ENCODE measurements around the gene POLE. TPM values are rescaled to one million over a fixed set of nuclear protein-coding genes. Genes with fewer than 3 reads are reported as not detected.

POLE gene
- total RNA-seq, 1 experiment from 2014 or later: 167 TPM

DNA sequence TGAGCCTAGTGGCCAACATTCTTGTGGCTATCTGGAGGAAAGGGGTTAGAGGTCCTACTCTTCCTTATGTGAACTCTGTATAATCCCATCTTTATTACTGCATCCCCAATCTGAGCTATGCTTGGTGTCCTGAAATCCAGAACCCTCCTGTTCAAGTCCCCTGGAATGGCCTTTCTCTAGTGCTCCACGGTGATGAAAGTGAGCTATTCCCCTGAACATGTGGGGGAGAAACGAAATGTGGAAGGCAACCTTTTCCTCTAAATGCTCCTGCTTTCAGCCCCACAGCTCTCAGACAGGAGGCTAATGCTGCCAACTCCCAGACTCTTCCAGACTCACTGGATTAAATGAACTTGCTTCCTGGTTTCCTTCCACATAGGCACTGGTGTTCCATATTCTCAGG lies 21.0 kb upstream of the POLE start:
- peaks cover 5% of the 10 kb centered on the region for H3K4me1 Mint-ChIP-seq (ENCODE audit: low read depth, unreplicated experiment)
- H3K27me3 Mint-ChIP-seq (ENCODE audit: insufficient read depth, unreplicated experiment): no peaks in the 10 kb centered on the region
- DNase-seq: no peak
- H3K9me3 Mint-ChIP-seq (ENCODE audit: unreplicated experiment): no peaks in the 10 kb centered on the region
- no peaks in the 10 kb centered on the region for H3K27me3 ChIP-seq (replicated peaks; ENCODE audit: control insufficient read depth, insufficient read depth, low read length)
- peak overlapping the region; percentile 48 for H3K27ac Mint-ChIP-seq (ENCODE audit: unreplicated experiment)
- intact Hi-C loops (cut with micrococcal nuclease; ENCODE audit: unreplicated experiment): no loop called here
- no TSS peak for BruUV-seq (replicated peaks)
- ChIA-PET POLR2A (no interaction called here), CTCF (interaction anchor here (0.6 kb wide), 1 partner anchor 47 kb away, joined by 3 read pairs; no protein-coding TSS in a partner anchor)
- H3K36me3 ChIP-seq (ENCODE audit: control insufficient read depth, insufficient read depth, low read length): no peaks in the 10 kb centered on the region; the same call in 1 of the 2 replicates
- H3K4me3 ChIP-seq (ENCODE audit: low read depth, low read length): no peak overlapping the region
- no peaks in the 10 kb centered on the region for H3K4me1 ChIP-seq
- no peak for TF ChIP-seq CTCF (IDR thresholded peaks at IDR 0.05; ENCODE audit: insufficient read depth in 1 of 2, low read depth in 1 of 2, low read length in 1 of 2, severe bottlenecking in 1 of 2, unreplicated experiment in 1 of 2)
- H3K4me3 Mint-ChIP-seq (ENCODE audit: unreplicated experiment): no peak overlapping the region
- H3K9me3 ChIP-seq: no peaks in the 10 kb centered on the region
- H3K36me3 Mint-ChIP-seq (ENCODE audit: insufficient read depth, unreplicated experiment): peaks cover 45% of the 10 kb centered on the region

GRCh38 chr12:132707241-132707640 lies 20.1 kb upstream of the POLE start:
- no peak overlapping the region for H3K27ac Mint-ChIP-seq (ENCODE audit: unreplicated experiment)
- Histone ChIP-seq H3K27me3 (replicated peaks; ENCODE audit: control insufficient read depth, insufficient read depth, low read length) (no peaks in the 10 kb centered on the region), H3K4me3 (ENCODE audit: low read depth, low read length) (no peak overlapping the region), H3K36me3 (ENCODE audit: control insufficient read depth, insufficient read depth, low read length) (no peaks in the 10 kb centered on the region; the same call in 1 of the 2 replicates), H3K4me1 (no peaks in the 10 kb centered on the region), H3K9me3 (no peaks in the 10 kb centered on the region)
- H3K9me3 Mint-ChIP-seq (ENCODE audit: unreplicated experiment): no peaks in the 10 kb centered on the region
- no peak overlapping the region for H3K4me3 Mint-ChIP-seq (ENCODE audit: unreplicated experiment)
- CTCF ChIA-PET: no interaction called here
- TF ChIP-seq CTCF (IDR thresholded peaks at IDR 0.05; ENCODE audit: insufficient read depth in 1 of 2, low read depth in 1 of 2, low read length in 1 of 2, severe bottlenecking in 1 of 2, unreplicated experiment in 1 of 2): no peak
- H3K4me1 Mint-ChIP-seq (ENCODE audit: low read depth, unreplicated experiment): peaks cover 6% of the 10 kb centered on the region
- H3K36me3 Mint-ChIP-seq (ENCODE audit: insufficient read depth, unreplicated experiment): peaks cover 46% of the 10 kb centered on the region
- BruUV-seq (replicated peaks): no TSS peak
- intact Hi-C loops (cut with micrococcal nuclease; ENCODE audit: unreplicated experiment): no loop called here
- no peaks in the 10 kb centered on the region for H3K27me3 Mint-ChIP-seq (ENCODE audit: insufficient read depth, unreplicated experiment)
- POLR2A ChIA-PET: no interaction called here
- DNase-seq: no peak

DNA sequence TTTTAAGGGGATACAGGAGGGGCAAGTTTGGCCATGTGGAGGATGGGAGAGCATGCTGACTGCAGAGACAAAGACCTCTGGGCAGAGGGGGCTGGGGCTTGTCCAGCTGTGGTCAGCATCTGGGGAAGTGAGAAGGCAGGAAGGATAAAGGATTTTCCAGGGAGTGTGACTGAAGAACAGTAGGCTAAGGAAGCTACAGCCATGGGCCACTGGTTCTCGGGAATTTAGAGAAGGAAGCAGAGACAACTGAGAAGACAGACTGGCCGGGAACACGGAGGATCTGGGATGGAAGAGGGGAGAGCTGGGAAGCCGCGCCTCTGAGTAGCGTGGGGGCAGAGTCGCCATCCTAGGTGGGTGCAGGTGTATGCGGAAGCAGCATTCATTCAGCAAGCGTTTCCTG lies 16.5 kb upstream of the POLE start:
- TF ChIP-seq CTCF (IDR thresholded peaks at IDR 0.05; ENCODE audit: insufficient read depth in 1 of 2, low read depth in 1 of 2, low read length in 1 of 2, severe bottlenecking in 1 of 2, unreplicated experiment in 1 of 2): no peak
- Mint-ChIP-seq H3K4me1 (ENCODE audit: low read depth, unreplicated experiment) (peaks cover 6% of the 10 kb centered on the region), H3K27me3 (ENCODE audit: insufficient read depth, unreplicated experiment) (no peaks in the 10 kb centered on the region), H3K27ac (ENCODE audit: unreplicated experiment) (peak overlapping the region; percentile 7), H3K4me3 (ENCODE audit: unreplicated experiment) (no peak overlapping the region), H3K36me3 (ENCODE audit: insufficient read depth, unreplicated experiment) (peaks cover 63% of the 10 kb centered on the region), H3K9me3 (ENCODE audit: unreplicated experiment) (no peaks in the 10 kb centered on the region)
- DNase-seq: no peak
- no peaks in the 10 kb centered on the region; the same call in 1 of the 2 replicates for H3K36me3 ChIP-seq (ENCODE audit: control insufficient read depth, insufficient read depth, low read length)
- POLR2A ChIA-PET: no interaction called here
- H3K4me1 ChIP-seq: no peaks in the 10 kb centered on the region
- CTCF ChIA-PET: interaction anchor here (0.8 kb wide), 1 partner anchor 18 kb away, joined by 4 read pairs; no protein-coding TSS in a partner anchor
- BruUV-seq (replicated peaks): no TSS peak
- no peaks in the 10 kb centered on the region for H3K9me3 ChIP-seq
- no peak overlapping the region for H3K4me3 ChIP-seq (ENCODE audit: low read depth, low read length)
- intact Hi-C loops (cut with micrococcal nuclease; ENCODE audit: unreplicated experiment): no loop called here
- H3K27me3 ChIP-seq (replicated peaks; ENCODE audit: control insufficient read depth, insufficient read depth, low read length): no peaks in the 10 kb centered on the region

Data from Caco-2 (cell line).